HL-60 (cell line): Measurements from ENCODE around the gene PRDM5.

Experiments
- DNase-seq, 2 experiments: peaks; one replicate each; pipeline ENCODE4 v3.0.0-alpha.2; 2010 to 2020; ENCODE audit warnings: low read depth in 1 of 2, low spot score in 1 of 2
- H3K27ac ChIP-seq: fragments of 250-450 bp; sonication (Bioruptor Pico); replicated peaks from 2 replicates; pipeline ENCODE4 v1.5.1; 2020; ENCODE audit warnings: mild to moderate bottlenecking, moderate library complexity
- H3K27me3 ChIP-seq: fragments of 250-450 bp; sonication (Bioruptor Pico); 2 replicates; pipeline ENCODE4 v1.5.1; 2021; ENCODE audit warnings: mild to moderate bottlenecking, moderate library complexity; ENCODE audit not compliant: insufficient read depth, poor library complexity, severe bottlenecking
- H3K4me3 ChIP-seq: replicated peaks from 2 replicates; pipeline ENCODE4 v1.5.1; 2011; ENCODE audit warnings: mild to moderate bottlenecking, control low read depth, low read length; ENCODE audit not compliant: insufficient read depth
- CTCF ChIP-seq: IDR thresholded peaks from one replicate; pipeline ENCODE4 v1.5.1; 2011; ENCODE audit warnings: low read length, control low read depth, inconsistent platforms; ENCODE audit not compliant: insufficient read depth
- GABPA ChIP-seq: IDR thresholded peaks from 2 replicates; pipeline ENCODE4 v1.6.1; 2012; ENCODE audit warnings: low read depth
- POLR2AphosphoS5 ChIP-seq: IDR thresholded peaks from 2 replicates; pipeline ENCODE4 v1.6.1; 2012; ENCODE audit warnings: low read depth
- REST ChIP-seq: IDR thresholded peaks from 2 replicates; pipeline ENCODE4 v1.6.1; 2012; ENCODE audit warnings: low read depth; ENCODE audit not compliant: insufficient replicate concordance
- SPI1 ChIP-seq: IDR thresholded peaks from 2 replicates; pipeline ENCODE4 v1.6.1; 2012; ENCODE audit warnings: low read depth, mild to moderate bottlenecking, borderline replicate concordance

PRDM5 gene

GRCh38 chr4:120671538-120671937 lies 251.0 kb downstream of the PRDM5 start:
- no peak for DNase-seq
- Histone ChIP-seq H3K27me3 (no peaks in the 10 kb centered on the region), H3K27ac (no peak overlapping the region), H3K4me3 (no peak overlapping the region)
- TF ChIP-seq POLR2AphosphoS5 (no peak), SPI1 (no peak), CTCF (no peak), GABPA (no peak), REST (no peak)

DNA sequence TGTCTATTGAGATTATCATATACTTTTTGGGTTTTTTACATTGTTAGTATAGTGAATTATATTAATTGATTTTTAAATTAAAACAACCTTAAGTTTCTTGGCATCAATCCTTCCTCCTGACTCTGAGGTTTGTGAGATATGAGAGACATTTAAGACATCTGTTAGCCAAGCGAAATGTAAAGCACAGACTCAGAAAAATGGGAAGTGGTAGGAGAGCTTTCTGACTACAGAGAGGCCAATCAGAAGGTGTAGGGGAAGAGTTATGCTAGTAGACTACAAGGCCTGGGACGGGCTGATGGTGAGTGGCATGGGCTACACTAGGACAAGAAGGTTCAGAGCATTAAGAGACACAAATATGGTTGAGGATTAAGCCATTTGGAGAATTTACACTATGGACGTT lies 255.4 kb downstream of the PRDM5 start:
- no peak for TF ChIP-seq CTCF
- TF ChIP-seq POLR2AphosphoS5: no peak
- no peak for TF ChIP-seq REST
- peak; percentile 92 for TF ChIP-seq SPI1
- Histone ChIP-seq H3K27ac (no peak overlapping the region), H3K27me3 (no peaks in the 10 kb centered on the region), H3K4me3 (no peak overlapping the region)
- DNase-seq: peak in 1 of 2 experiments; percentile 23

- no peak for TF ChIP-seq SPI1
- TF ChIP-seq GABPA: no peak
- TF ChIP-seq CTCF: no peak
- no peak for TF ChIP-seq POLR2AphosphoS5
- no peak for TF ChIP-seq REST
- no peak overlapping the region for H3K27ac ChIP-seq
- no peak for DNase-seq
- no peaks in the 10 kb centered on the region for H3K27me3 ChIP-seq
- H3K4me3 ChIP-seq: no peak overlapping the region
Measured at GRCh38 chr4:120664851-120665250, 257.7 kb downstream of the PRDM5 start.
